ENCODE results near the gene SLC36A4. TPM values are rescaled to one million over a fixed set of nuclear protein-coding genes. Genes with fewer than 3 reads are reported as not detected.

Gene SLC36A4
- total and polyA plus RNA-seq, 2 donors (not counting 1 experiment from before 2014, with no cell fraction given) = 7.3 to 22.7 TPM

DNA sequence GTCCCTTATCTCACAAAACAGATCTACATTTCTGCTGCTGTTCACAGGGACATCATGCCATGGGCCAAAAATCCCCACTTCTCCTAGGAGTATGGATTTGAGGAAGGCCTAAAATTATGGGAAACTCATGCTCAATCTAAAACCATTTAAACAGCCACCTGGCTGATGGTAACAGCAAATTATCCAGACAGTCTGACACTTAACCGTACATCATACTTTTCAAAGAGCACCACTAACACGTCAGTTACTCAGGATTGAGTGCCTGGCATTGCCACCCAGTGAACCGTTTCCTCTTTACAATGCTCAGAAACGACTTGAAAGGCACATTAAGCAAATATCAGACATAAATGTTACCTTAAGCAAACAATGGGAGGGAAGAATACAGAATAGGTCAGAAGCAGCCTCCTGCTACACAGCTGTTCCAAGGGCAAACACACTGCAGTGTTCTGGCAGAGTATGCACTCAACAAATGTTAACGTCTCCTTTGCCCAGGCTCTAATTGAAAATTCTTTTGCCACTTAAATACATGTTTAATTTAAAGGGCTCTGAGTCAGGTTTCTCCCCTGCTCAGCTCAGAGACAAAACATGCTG is 18.8 kb upstream of the SLC36A4 start:
- no peak overlapping the region for H3K9ac ChIP-seq (ENCODE audit: insufficient read depth, low read length)
- no peak for TF ChIP-seq EZH2 (IDR thresholded peaks at IDR 0.05; ENCODE audit: low read length, missing control alignments)
- TF ChIP-seq, protein P1, sequence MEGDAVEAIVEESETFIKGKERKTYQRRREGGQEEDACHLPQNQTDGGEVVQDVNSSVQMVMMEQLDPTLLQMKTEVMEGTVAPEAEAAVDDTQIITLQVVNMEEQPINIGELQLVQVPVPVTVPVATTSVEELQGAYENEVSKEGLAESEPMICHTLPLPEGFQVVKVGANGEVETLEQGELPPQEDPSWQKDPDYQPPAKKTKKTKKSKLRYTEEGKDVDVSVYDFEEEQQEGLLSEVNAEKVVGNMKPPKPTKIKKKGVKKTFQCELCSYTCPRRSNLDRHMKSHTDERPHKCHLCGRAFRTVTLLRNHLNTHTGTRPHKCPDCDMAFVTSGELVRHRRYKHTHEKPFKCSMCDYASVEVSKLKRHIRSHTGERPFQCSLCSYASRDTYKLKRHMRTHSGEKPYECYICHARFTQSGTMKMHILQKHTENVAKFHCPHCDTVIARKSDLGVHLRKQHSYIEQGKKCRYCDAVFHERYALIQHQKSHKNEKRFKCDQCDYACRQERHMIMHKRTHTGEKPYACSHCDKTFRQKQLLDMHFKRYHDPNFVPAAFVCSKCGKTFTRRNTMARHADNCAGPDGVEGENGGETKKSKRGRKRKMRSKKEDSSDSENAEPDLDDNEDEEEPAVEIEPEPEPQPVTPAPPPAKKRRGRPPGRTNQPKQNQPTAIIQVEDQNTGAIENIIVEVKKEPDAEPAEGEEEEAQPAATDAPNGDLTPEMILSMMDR (conservative IDR thresholded peaks at IDR 0.05 in 1 of 2, IDR thresholded peaks at IDR 0.05 in 1 of 2; ENCODE audit: low read depth in 1 of 2, low read length in 2 of 2) = no peak
- no peak overlapping the region for H2AFZ ChIP-seq (ENCODE audit: low read length)
- H3K9me3 ChIP-seq (ENCODE audit: control insufficient read depth, insufficient read depth, low read depth, low read length) = no peaks in the 10 kb centered on the region
- H3K27ac ChIP-seq (ENCODE audit: insufficient read depth, low read length) = no peak overlapping the region
- H4K20me1 ChIP-seq (ENCODE audit: control insufficient read depth, extremely low read depth, insufficient read depth, low read length) = no peaks in the 10 kb centered on the region
- no peak overlapping the region for H3K4me3 ChIP-seq (replicated peaks in 1 of 4; ENCODE audit: control extremely low read depth in 1 of 4, insufficient read depth in 1 of 4, low read depth in 3 of 4, low read length in 4 of 4)
- H3K36me3 ChIP-seq (ENCODE audit: control insufficient read depth, insufficient read depth, low read length) = no peaks in the 10 kb centered on the region
- DNase-seq (ENCODE audit: low read depth in 2 of 2) = no peak
- no peaks in the 10 kb centered on the region for H3K27me3 ChIP-seq (ENCODE audit: control insufficient read depth, insufficient read depth, low read length)
- H3K4me1 ChIP-seq (ENCODE audit: control insufficient read depth, extremely low read depth, insufficient read depth, low read length) = no peaks in the 10 kb centered on the region
- no peaks in the 10 kb centered on the region for H3K79me2 ChIP-seq (ENCODE audit: control insufficient read depth, insufficient read depth, low read length)
- no peak overlapping the region for H3K4me2 ChIP-seq (ENCODE audit: extremely low read depth, insufficient read depth, low read length)

DNA sequence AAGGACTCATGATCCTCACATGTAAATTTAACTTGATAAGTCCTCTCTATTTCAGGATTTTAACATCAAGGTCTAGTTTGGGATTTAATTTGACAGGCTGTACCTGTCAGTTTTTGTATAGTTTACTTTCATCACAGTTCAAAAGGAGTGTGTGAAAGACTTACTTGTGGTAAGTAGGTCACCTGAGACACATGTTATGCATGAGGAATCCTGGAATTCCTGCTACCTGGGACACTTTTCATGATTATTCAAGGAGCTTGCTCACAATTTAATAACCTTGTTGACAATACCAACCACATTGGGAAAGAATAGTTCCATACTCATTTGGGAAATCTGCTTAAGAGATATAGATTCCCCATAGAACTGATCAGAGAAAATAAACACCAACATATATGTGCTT is 15.8 kb upstream of the SLC36A4 start:
- H3K4me2 ChIP-seq (ENCODE audit: extremely low read depth, insufficient read depth, low read length) = no peak overlapping the region
- H3K36me3 ChIP-seq (ENCODE audit: control insufficient read depth, insufficient read depth, low read length) = no peaks in the 10 kb centered on the region
- DNase-seq (ENCODE audit: low read depth in 2 of 2) = no peak
- H3K9me3 ChIP-seq (ENCODE audit: control insufficient read depth, insufficient read depth, low read depth, low read length) = no peaks in the 10 kb centered on the region
- no peak overlapping the region for H3K9ac ChIP-seq (ENCODE audit: insufficient read depth, low read length)
- H3K27ac ChIP-seq (ENCODE audit: insufficient read depth, low read length) = no peak overlapping the region
- no peak overlapping the region for H3K4me3 ChIP-seq (replicated peaks in 1 of 4; ENCODE audit: control extremely low read depth in 1 of 4, insufficient read depth in 1 of 4, low read depth in 3 of 4, low read length in 4 of 4)
- no peaks in the 10 kb centered on the region for H3K79me2 ChIP-seq (ENCODE audit: control insufficient read depth, insufficient read depth, low read length)
- H2AFZ ChIP-seq (ENCODE audit: low read length) = no peak overlapping the region
- no peak for TF ChIP-seq EZH2 (IDR thresholded peaks at IDR 0.05; ENCODE audit: low read length, missing control alignments)
- TF ChIP-seq, protein P1 (conservative IDR thresholded peaks at IDR 0.05 in 1 of 2, IDR thresholded peaks at IDR 0.05 in 1 of 2; ENCODE audit: low read depth in 1 of 2, low read length in 2 of 2) = no peak
- no peaks in the 10 kb centered on the region for H3K4me1 ChIP-seq (ENCODE audit: control insufficient read depth, extremely low read depth, insufficient read depth, low read length)
- H3K27me3 ChIP-seq (ENCODE audit: control insufficient read depth, insufficient read depth, low read length) = no peaks in the 10 kb centered on the region
- H4K20me1 ChIP-seq (ENCODE audit: control insufficient read depth, extremely low read depth, insufficient read depth, low read length) = no peaks in the 10 kb centered on the region

DNA sequence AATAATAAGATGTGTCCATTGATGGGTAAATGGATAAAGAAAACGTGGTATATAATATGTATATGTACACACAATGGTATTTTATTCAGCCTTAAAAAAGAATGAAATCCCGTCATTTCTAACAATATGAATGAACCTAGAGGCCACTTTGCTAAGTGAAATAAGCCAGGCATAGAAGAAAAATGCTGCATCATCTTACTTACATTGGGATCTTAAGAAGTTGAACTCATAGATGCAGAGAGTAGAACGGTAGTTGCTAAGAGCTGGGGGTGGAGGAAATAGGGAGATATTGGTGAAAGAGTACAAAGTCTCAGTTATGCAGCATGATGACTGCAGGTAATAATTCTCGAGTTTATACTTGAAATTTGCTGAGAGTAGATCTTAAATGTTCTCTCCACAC is 14.3 kb upstream of the SLC36A4 start:
- H2AFZ ChIP-seq (ENCODE audit: low read length) = no peak overlapping the region
- DNase-seq (ENCODE audit: low read depth in 2 of 2) = no peak
- no peak overlapping the region for H3K4me2 ChIP-seq (ENCODE audit: extremely low read depth, insufficient read depth, low read length)
- H4K20me1 ChIP-seq (ENCODE audit: control insufficient read depth, extremely low read depth, insufficient read depth, low read length) = no peaks in the 10 kb centered on the region
- no peak overlapping the region for H3K9ac ChIP-seq (ENCODE audit: insufficient read depth, low read length)
- no peaks in the 10 kb centered on the region for H3K4me1 ChIP-seq (ENCODE audit: control insufficient read depth, extremely low read depth, insufficient read depth, low read length)
- H3K9me3 ChIP-seq (ENCODE audit: control insufficient read depth, insufficient read depth, low read depth, low read length) = no peaks in the 10 kb centered on the region
- H3K4me3 ChIP-seq (replicated peaks in 1 of 4; ENCODE audit: control extremely low read depth in 1 of 4, insufficient read depth in 1 of 4, low read depth in 3 of 4, low read length in 4 of 4) = no peak overlapping the region
- TF ChIP-seq, protein P1 (conservative IDR thresholded peaks at IDR 0.05 in 1 of 2, IDR thresholded peaks at IDR 0.05 in 1 of 2; ENCODE audit: low read depth in 1 of 2, low read length in 2 of 2) = no peak
- no peak for TF ChIP-seq EZH2 (IDR thresholded peaks at IDR 0.05; ENCODE audit: low read length, missing control alignments)
- no peak overlapping the region for H3K27ac ChIP-seq (ENCODE audit: insufficient read depth, low read length)
- no peaks in the 10 kb centered on the region for H3K27me3 ChIP-seq (ENCODE audit: control insufficient read depth, insufficient read depth, low read length)
- H3K36me3 ChIP-seq (ENCODE audit: control insufficient read depth, insufficient read depth, low read length) = no peaks in the 10 kb centered on the region
- H3K79me2 ChIP-seq (ENCODE audit: control insufficient read depth, insufficient read depth, low read length) = no peaks in the 10 kb centered on the region

All from fibroblast of lung (primary cell).